H1 (cell line): ENCODE results near the gene FAM193A. TPM values are rescaled to one million over a fixed set of nuclear protein-coding genes. Genes with fewer than 3 reads are reported as not detected.

Experiments
- CTCF ChIA-PET: fragments of 300-600 bp; sonication (Branson Sonifier 250); formaldehyde crosslinking; loops from one replicate; lab custom pipeline; 2021; ENCODE audit not compliant: partially characterized antibody; lab: Charles Lee
- POLR2A ChIA-PET: fragments of 300-600 bp; sonication (Branson Sonifier 250); formaldehyde crosslinking; loops from one replicate; lab custom pipeline; 2021; ENCODE audit warnings: inconsistent platforms; ENCODE audit not compliant: partially characterized antibody; lab: Charles Lee
- DNase-seq, 2 experiments: peaks; one replicate each; pipeline versions ENCODE4 v3.0.0 to v3.0.0-alpha.2; 2010 to 2022; ENCODE audit warnings: low spot score in 2 of 2, low read depth in 1 of 2, mixed read lengths in 1 of 2
- FAIRE-seq: peaks from 2 replicates; lab custom pipeline; 2011; peaks lifted over from hg19 to GRCh38; lab: Jason Lieb, UNC
- H2AFZ ChIP-seq: 2 replicates; pipeline ENCODE4 v1.8.1; 2012; ENCODE audit warnings: low read length, inconsistent platforms
- H2AK5ac ChIP-seq: 2 replicates; pipeline ENCODE4 v1.6.1; 2013; ENCODE audit warnings: low read depth, low read length
- H2BK120ac ChIP-seq: replicated peaks from 2 replicates; pipeline ENCODE3; 2013; ENCODE audit warnings: low read depth, low read length, inconsistent platforms
- H2BK12ac ChIP-seq: 2 replicates; pipeline ENCODE4 v1.6.1; 2013; ENCODE audit warnings: low read depth, low read length
- H2BK15ac ChIP-seq: 2 replicates; pipeline ENCODE4 v1.6.1; 2013; ENCODE audit warnings: low read length
- H2BK20ac ChIP-seq: 2 replicates; pipeline ENCODE4 v1.6.1; 2013; ENCODE audit warnings: low read length
- H2BK5ac ChIP-seq: 2 replicates; pipeline ENCODE4 v1.6.1; 2013; ENCODE audit warnings: low read depth, low read length
- H3K14ac ChIP-seq: 2 replicates; pipeline ENCODE4 v1.6.1; 2013; ENCODE audit warnings: inconsistent platforms; ENCODE audit not compliant: insufficient read length
- H3K18ac ChIP-seq: 2 replicates; pipeline ENCODE4 v1.6.1; 2013; ENCODE audit warnings: low read length; ENCODE audit errors: extremely low read depth
- H3K23ac ChIP-seq: 2 replicates; pipeline ENCODE4 v1.6.1; 2013; ENCODE audit warnings: inconsistent platforms; ENCODE audit not compliant: insufficient read length
- H3K23me2 ChIP-seq: 2 replicates; pipeline ENCODE4 v1.6.1; 2013; ENCODE audit warnings: low read depth, low read length
- H3K27ac ChIP-seq: 2 replicates; pipeline ENCODE4 v1.6.1; 2011; ENCODE audit warnings: low read depth, low read length, inconsistent platforms
- H3K27me3 ChIP-seq, 4 experiments: replicated peaks in 1 of 4; 1 replicate in 1 of 4; 2 replicates in 3 of 4; pipeline versions ENCODE4 v1.6.1 to v1.8.1; 2011 to 2013; ENCODE audit warnings: low read length in 3 of 4, mild to moderate bottlenecking in 3 of 4, inconsistent platforms in 2 of 4, mixed read lengths in 2 of 4, moderate library complexity in 1 of 4; ENCODE audit not compliant: control insufficient read depth in 3 of 4, insufficient read depth in 3 of 4; ENCODE audit errors: extremely low read depth in 1 of 4
- H3K36me3 ChIP-seq, 4 experiments: 2 replicates each; pipeline versions ENCODE4 v1.6.1 to v1.8.1; 2011 to 2013; ENCODE audit warnings: mild to moderate bottlenecking in 4 of 4, low read length in 3 of 4, moderate library complexity in 2 of 4, control low read depth in 1 of 4, inconsistent platforms in 1 of 4; ENCODE audit not compliant: insufficient read depth in 4 of 4, control insufficient read depth in 2 of 4
- H3K4ac ChIP-seq: replicated peaks from 2 replicates; pipeline ENCODE3; 2013; ENCODE audit warnings: low read length, low read depth, mixed read lengths, inconsistent platforms; ENCODE audit not compliant: insufficient read length
- H3K4me1 ChIP-seq, 4 experiments: replicated peaks in 1 of 4; 1 replicate in 1 of 4; 2 replicates in 3 of 4; pipeline versions ENCODE4 v1.6.1 to v1.8.1; 2011 to 2013; ENCODE audit warnings: low read length in 3 of 4, inconsistent platforms in 2 of 4, mixed read lengths in 1 of 4; ENCODE audit not compliant: insufficient read depth in 4 of 4, control insufficient read depth in 3 of 4
- H3K4me2 ChIP-seq, 2 experiments: 2 replicates each; pipeline versions ENCODE4 v1.6.1 to v1.8.1; 2011 to 2013; ENCODE audit warnings: low read depth in 2 of 2, low read length in 2 of 2, control low read depth in 1 of 2, inconsistent platforms in 1 of 2, mild to moderate bottlenecking in 1 of 2; ENCODE audit not compliant: insufficient read depth in 1 of 2
- H3K4me3 ChIP-seq, 4 experiments: fragments of 200-600, 300-600 bp in 1 of 4; sonication (generic), shearing (Covaris generic), sonication (Bioruptor Twin) in 1 of 4; 2 replicates each; pipeline versions ENCODE4 v1.5.1 to v1.8.1; 2011 to 2016; ENCODE audit warnings: low read length in 4 of 4, low read depth in 3 of 4, control low read depth in 2 of 4, inconsistent platforms in 2 of 4, mild to moderate bottlenecking in 2 of 4, mixed read lengths in 1 of 4, moderate library complexity in 1 of 4; ENCODE audit not compliant: insufficient read depth in 2 of 4; ENCODE audit errors: extremely low read depth in 1 of 4
- H3K56ac ChIP-seq: replicated peaks from 2 replicates; pipeline ENCODE3; 2013; ENCODE audit warnings: low read depth, mild to moderate bottlenecking, mixed read lengths, low read length, inconsistent platforms; ENCODE audit not compliant: insufficient read length
- H3K79me1 ChIP-seq: 2 replicates; pipeline ENCODE4 v1.6.1; 2013; ENCODE audit warnings: low read depth, low read length, control low read depth
- H3K79me2 ChIP-seq, 2 experiments: 2 replicates each; pipeline versions ENCODE4 v1.6.1 to v1.8.1; 2012 to 2013; ENCODE audit warnings: low read length in 2 of 2, mild to moderate bottlenecking in 2 of 2, inconsistent platforms in 1 of 2; ENCODE audit not compliant: insufficient read depth in 2 of 2, control insufficient read depth in 1 of 2
- H3K9ac ChIP-seq, 4 experiments: replicated peaks in 1 of 4; 1 replicate in 1 of 4; 2 replicates in 3 of 4; pipeline versions ENCODE4 v1.6.1 to v1.8.1; 2011 to 2013; ENCODE audit warnings: low read depth in 3 of 4, low read length in 3 of 4, control low read depth in 2 of 4, mild to moderate bottlenecking in 2 of 4, moderate library complexity in 2 of 4, inconsistent platforms in 1 of 4; ENCODE audit errors: extremely low read depth in 1 of 4
- H3K9me3 ChIP-seq, 2 experiments: 2 replicates each; pipeline versions ENCODE4 v1.6.1 to v1.8.1; 2012 to 2013; ENCODE audit warnings: mild to moderate bottlenecking in 2 of 2, moderate library complexity in 2 of 2, control low read depth in 1 of 2, inconsistent platforms in 1 of 2, low read depth in 1 of 2, low read length in 1 of 2, mixed read lengths in 1 of 2; ENCODE audit not compliant: insufficient read depth in 2 of 2
- H4K20me1 ChIP-seq, 2 experiments: replicated peaks in 1 of 2; 2 replicates each; pipeline versions ENCODE3 to v1.8.1; 2011 to 2013; ENCODE audit warnings: inconsistent platforms in 2 of 2, low read length in 2 of 2, mild to moderate bottlenecking in 1 of 2; ENCODE audit not compliant: insufficient read depth in 2 of 2, control insufficient read depth in 1 of 2
- H4K5ac ChIP-seq: 2 replicates; pipeline ENCODE4 v1.6.1; 2013; ENCODE audit warnings: low read length, low read depth, mixed read lengths, inconsistent platforms; ENCODE audit not compliant: insufficient read length
- H4K8ac ChIP-seq: 2 replicates; pipeline ENCODE4 v1.8.0; 2013; ENCODE audit warnings: mild to moderate bottlenecking, moderate library complexity, low read length, inconsistent platforms; ENCODE audit not compliant: insufficient read depth; ENCODE audit errors: extremely low read depth
- H4K91ac ChIP-seq: replicated peaks from 2 replicates; pipeline ENCODE3; 2013; ENCODE audit warnings: low read length, mixed read lengths, inconsistent platforms; ENCODE audit not compliant: insufficient read length
- POLR2A ChIP-seq, 2 experiments: IDR thresholded peaks; 1 replicate in 1 of 2; 2 replicates in 1 of 2; pipeline ENCODE4 v1.6.1; 2011; ENCODE audit warnings: low read depth in 2 of 2, low read length in 2 of 2, mild to moderate bottlenecking in 2 of 2; ENCODE audit errors: control extremely low read depth in 1 of 2
- RBBP5 ChIP-seq: IDR thresholded peaks from 2 replicates; pipeline ENCODE4 v1.7.1; 2012; ENCODE audit warnings: low read depth, mild to moderate bottlenecking, inconsistent platforms, low read length, moderate library complexity, borderline replicate concordance
- WGBS, 2 experiments: shearing (Covaris generic) in 1 of 2; methylation state at CpG; one replicate each; pipeline versions ENCODE4 v1.1.6 to v1.1.7; 2013 to 2015; ENCODE audit warnings: low lambda C conversion rate in 2 of 2, mixed read lengths in 2 of 2, inconsistent platforms in 1 of 2, low coverage in 1 of 2, missing lambda C conversion rate in 1 of 2; ENCODE audit not compliant: insufficient replicate concordance in 2 of 2, insufficient coverage in 1 of 2, insufficient read length in 1 of 2; ENCODE audit errors: extremely low coverage in 1 of 2, missing lambda C conversion rate in 1 of 2; 5-methylcytosine and 5-hydroxymethylcytosine counted together
- polyA plus RNA-seq, 7 experiments: library from polyadenylated mRNA; depleted of rRNA in 3 of 7; stranded (reverse) in 5 of 7; unstranded in 2 of 7; fragments of >200 nt in 5 of 7; fragments of 200-250 nt in 2 of 7; gene quantifications; 1 replicate in 5 of 7; 2 replicates in 1 of 7; 4 replicates in 1 of 7; pipeline versions ENCODE4 v1.2.1 to v1.2.3, GENCODE V29; 2011 to 2013; ENCODE audit warnings: missing spikeins in 2 of 7, mixed read lengths in 2 of 7
- total RNA-seq: library from RNA; stranded (reverse); fragmentation: NEBNext Ultra II Directional; extraction: Animal tissue kit (Norgen Biotek cat#: 25700); gene quantifications from 2 replicates; pipeline ENCODE4 v1.2.1, GENCODE V29; 2021

FAM193A gene
- total and polyA plus RNA-seq, 2 of the 8 experiments (the other 6 are each of a cell fraction or from before 2014, with no cell fraction given), result 8.7 to 26.2 TPM

GRCh38 chr4:2761035-2761923 is 224.8 kb downstream of the FAM193A start:
- H2BK120ac ChIP-seq, result no peak overlapping the region
- no peaks in the 10 kb centered on the region for H3K9me3 ChIP-seq
- no peak for TF ChIP-seq POLR2A (IDR thresholded peaks at IDR 0.05; ENCODE audit: control extremely low read depth in 1 of 2, low read depth in 2 of 2, low read length in 2 of 2)
- no peak for TF ChIP-seq RBBP5
- H3K14ac ChIP-seq, result no peak overlapping the region
- POLR2A ChIA-PET, result interaction anchor here (1.1 to 6.7 kb wide), 4 partner anchors 17 to 57 kb away, joined by 3 to 29 read pairs (median 10); no protein-coding TSS in a partner anchor
- H3K36me3 ChIP-seq, result no peaks in the 10 kb centered on the region
- peaks cover 0 to 2% (median under 1%) of the 10 kb centered on the region in 4 experiments; a peak in 1 of 7 replicates for H3K27me3 ChIP-seq
- peaks cover 0 to 4% (median 3%) of the 10 kb centered on the region in 4 experiments; a peak in 4 of 7 replicates for H3K4me1 ChIP-seq
- H4K91ac ChIP-seq, result no peak overlapping the region
- H2AFZ ChIP-seq, result no peak overlapping the region
- no peak overlapping the region for H2BK15ac ChIP-seq
- FAIRE-seq, result peak; percentile 24
- H2BK20ac ChIP-seq, result no peak overlapping the region; the same call in 1 of the 2 replicates
- H3K56ac ChIP-seq, result no peak overlapping the region
- no peak overlapping the region for H3K27ac ChIP-seq
- H3K4me2 ChIP-seq, result no peak overlapping the region
- H4K5ac ChIP-seq, result no peak overlapping the region
- H3K79me2 ChIP-seq, result no peaks in the 10 kb centered on the region
- CTCF ChIA-PET, result interaction anchor here (0.9 to 1.8 kb wide), 6 partner anchors 10 to 192 kb away, joined by 3 to 6 read pairs (median 3); no protein-coding TSS in a partner anchor
- H3K79me1 ChIP-seq, result no peaks in the 10 kb centered on the region
- DNase-seq, result no peak
- peak overlapping the region in 1 of 4 experiments; percentile 25; a peak in 1 of 7 replicates for H3K9ac ChIP-seq
- H2BK5ac ChIP-seq, result peak overlapping the region; percentile 48; the same call in 1 of the 2 replicates
- no peak overlapping the region for H4K8ac ChIP-seq
- H3K18ac ChIP-seq, result no peak overlapping the region
- H3K23me2 ChIP-seq, result peaks cover 3% of the 10 kb centered on the region; the same call in 1 of the 2 replicates
- H2BK12ac ChIP-seq, result peak overlapping the region; percentile 22; the same call in 1 of the 2 replicates
- 94% methylated on average over 14 of the region's 14 CpGs; no CpG with 5 or more reads in 1 of the 2 experiments for WGBS, 2 experiments
- H3K4ac ChIP-seq, result no peak overlapping the region
- no peaks in the 10 kb centered on the region for H4K20me1 ChIP-seq
- no peak overlapping the region for H2AK5ac ChIP-seq
- H3K4me3 ChIP-seq, result no peak overlapping the region
- H3K23ac ChIP-seq, result no peak overlapping the region
